DOHH2 (cell line): Measurements from ENCODE around the gene FOLR3.

ENCODE experiments used
- H3F3A ChIP-seq: fragments of 200-600 bp; sonication (generic), shearing (Covaris generic); 2 replicates; pipeline ENCODE4 v1.6.0; 2016; ENCODE audit warnings: antibody characterized with exemption, mild to moderate bottlenecking; ENCODE audit not compliant: control insufficient read depth, insufficient read depth
- H3K27ac ChIP-seq: fragments of 200-600 bp; sonication (generic); 2 replicates; pipeline ENCODE4 v1.5.1; 2014; ENCODE audit warnings: low read depth, mild to moderate bottlenecking, low read length, moderate library complexity
- H3K27me3 ChIP-seq: fragments of 200-600 bp; sonication (generic); 2 replicates; pipeline ENCODE4 v1.6.1; 2014; ENCODE audit warnings: mild to moderate bottlenecking, low read length, mixed read lengths; ENCODE audit not compliant: control insufficient read depth
- H3K36me3 ChIP-seq: fragments of 200-600 bp; sonication (generic); 2 replicates; pipeline ENCODE4 v1.6.1; 2014; ENCODE audit warnings: mild to moderate bottlenecking, low read length, moderate library complexity, mixed read lengths; ENCODE audit not compliant: control insufficient read depth
- H3K4me1 ChIP-seq: fragments of 200-600 bp; sonication (generic); 2 replicates; pipeline ENCODE4 v1.6.1; 2014; ENCODE audit warnings: mild to moderate bottlenecking, low read length, mixed read lengths; ENCODE audit not compliant: control insufficient read depth
- H3K4me2 ChIP-seq: fragments of 200-600 bp; sonication (generic); 2 replicates; pipeline ENCODE4 v1.6.0; 2014; ENCODE audit warnings: mild to moderate bottlenecking, low read length, moderate library complexity
- H3K4me3 ChIP-seq: fragments of 200-600 bp; sonication (generic); 2 replicates; pipeline ENCODE4 v1.5.1; 2014; ENCODE audit warnings: mild to moderate bottlenecking, low read length, mixed read lengths
- H3K79me2 ChIP-seq: fragments of 200-600 bp; sonication (generic); 2 replicates; pipeline ENCODE4 v1.6.1; 2014; ENCODE audit warnings: mild to moderate bottlenecking, low read length, mixed read lengths; ENCODE audit not compliant: control insufficient read depth
- H3K9me2 ChIP-seq: fragments of 200-600 bp; sonication (generic); replicated peaks from 2 replicates; pipeline ENCODE4 v1.6.1; 2014; ENCODE audit warnings: mild to moderate bottlenecking, low read length, mixed read lengths; ENCODE audit not compliant: control insufficient read depth
- H3K9me3 ChIP-seq: fragments of 200-600 bp; sonication (generic); 2 replicates; pipeline ENCODE4 v1.6.1; 2014; ENCODE audit warnings: antibody characterized with exemption, low read length, mixed read lengths; ENCODE audit not compliant: control insufficient read depth, insufficient read depth
- H4K20me1 ChIP-seq: fragments of 200-600 bp; sonication (generic); 2 replicates; pipeline ENCODE4 v1.6.0; 2014; ENCODE audit warnings: low read depth, mild to moderate bottlenecking, antibody characterized with exemption, low read length, moderate library complexity; ENCODE audit not compliant: control insufficient read depth, insufficient read depth
- CTCF ChIP-seq: fragments of 200-600 bp; sonication (generic); IDR thresholded peaks from one replicate; pipeline ENCODE4 v1.5.1; 2014; ENCODE audit warnings: antibody characterized with exemption, mild to moderate bottlenecking, low read depth, low read length; ENCODE audit not compliant: poor library complexity, severe bottlenecking
- EZH2phosphoT487 ChIP-seq: fragments of 200-600 bp; sonication (generic); IDR thresholded peaks from 2 replicates; pipeline ENCODE4 v1.6.1; 2017; ENCODE audit warnings: borderline replicate concordance, mild to moderate bottlenecking, antibody characterized with exemption, low read length, moderate library complexity, mixed read lengths

FOLR3 gene

DNA sequence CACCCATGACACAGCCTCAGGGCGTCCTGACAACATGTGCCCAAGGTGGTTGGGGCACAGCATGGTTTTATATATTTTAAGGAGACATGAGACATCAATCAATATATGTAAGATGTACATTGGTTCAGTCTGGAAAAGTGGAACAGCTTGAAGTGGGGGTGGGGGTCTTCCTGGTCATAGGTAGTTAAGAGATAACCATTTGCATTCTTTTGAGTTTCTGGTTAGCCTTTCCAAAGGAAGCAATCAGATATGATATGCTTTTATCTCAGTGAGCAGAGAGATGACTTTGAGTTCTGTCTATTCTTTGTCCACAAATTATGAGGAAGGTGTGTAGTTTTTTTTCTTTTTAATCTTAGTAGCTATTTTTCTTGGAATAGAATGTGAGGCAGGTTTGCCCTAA, 12.9 kb upstream of the FOLR3 start:
- Histone ChIP-seq H3K9me3 (peaks cover 20% of the 10 kb centered on the region), H3K4me1 (no peaks in the 10 kb centered on the region), H3F3A (no peaks in the 10 kb centered on the region), H4K20me1 (no peaks in the 10 kb centered on the region), H3K36me3 (no peaks in the 10 kb centered on the region), H3K27me3 (no peaks in the 10 kb centered on the region), H3K79me2 (no peaks in the 10 kb centered on the region), H3K4me2 (no peak overlapping the region), H3K9me2 (no peaks in the 10 kb centered on the region), H3K4me3 (no peak overlapping the region), H3K27ac (no peak overlapping the region)
- TF ChIP-seq EZH2phosphoT487 (no peak), CTCF (no peak)

DNA sequence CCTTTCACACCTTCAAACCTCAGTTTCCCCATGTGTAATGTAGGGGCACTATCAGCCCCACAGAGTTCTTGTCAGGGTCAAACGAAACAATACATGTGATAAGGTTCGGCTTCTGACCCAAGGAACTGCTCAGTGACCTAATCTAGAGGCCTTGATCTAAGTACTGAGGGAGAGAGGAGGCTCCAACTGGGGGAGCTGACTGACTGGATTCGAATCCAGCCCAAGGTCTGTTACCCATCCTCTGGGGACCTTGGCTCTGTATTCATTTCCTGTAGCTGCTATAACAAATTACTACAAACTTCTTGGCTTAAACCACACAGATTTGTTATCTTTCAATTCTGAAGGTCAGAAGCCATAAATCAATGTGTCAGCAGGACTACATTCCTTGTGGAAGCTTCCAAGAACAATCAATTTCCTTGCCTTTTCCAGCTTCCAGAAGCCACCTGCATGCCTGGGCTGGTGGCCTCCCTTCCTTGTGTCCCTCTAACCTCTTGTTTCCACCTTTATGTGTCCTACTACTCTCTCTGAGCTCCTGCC, 12.3 kb upstream of the FOLR3 start:
- peaks cover 25% of the 10 kb centered on the region for H3K9me3 ChIP-seq
- no peaks in the 10 kb centered on the region for H4K20me1 ChIP-seq
- no peaks in the 10 kb centered on the region for H3K4me1 ChIP-seq
- no peaks in the 10 kb centered on the region for H3K9me2 ChIP-seq
- no peak overlapping the region for H3K27ac ChIP-seq
- no peaks in the 10 kb centered on the region for H3K36me3 ChIP-seq
- no peak overlapping the region for H3K4me3 ChIP-seq
- TF ChIP-seq EZH2phosphoT487 (no peak), CTCF (no peak)
- no peaks in the 10 kb centered on the region for H3K79me2 ChIP-seq
- H3K27me3 ChIP-seq = no peaks in the 10 kb centered on the region
- H3F3A ChIP-seq = no peaks in the 10 kb centered on the region
- no peak overlapping the region for H3K4me2 ChIP-seq

DNA sequence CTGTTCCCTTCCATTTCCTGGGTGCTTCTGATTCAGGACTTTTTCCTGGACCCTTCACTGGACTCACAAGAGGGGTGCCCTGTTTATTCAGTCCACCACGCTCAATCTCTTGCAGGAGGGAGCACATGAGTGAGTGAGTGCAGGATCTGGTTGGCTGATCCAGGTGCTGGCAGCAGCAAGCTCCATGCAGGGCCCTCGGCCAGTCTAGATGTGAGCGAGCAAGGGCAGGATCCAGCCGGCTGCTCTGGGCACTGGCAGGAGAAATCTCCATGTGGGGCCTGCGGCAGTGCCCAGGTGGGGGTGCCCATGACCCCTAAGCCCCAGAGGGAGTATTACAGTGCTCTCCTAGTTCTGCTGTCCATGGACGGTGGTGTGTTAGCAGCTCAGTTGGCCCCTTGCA, 11.5 kb upstream of the FOLR3 start:
- no peaks in the 10 kb centered on the region for H3K4me1 ChIP-seq
- no peak overlapping the region for H3K4me3 ChIP-seq
- H3K36me3 ChIP-seq = no peaks in the 10 kb centered on the region
- no peaks in the 10 kb centered on the region for H3K79me2 ChIP-seq
- H3K27me3 ChIP-seq = no peaks in the 10 kb centered on the region
- peaks cover 34% of the 10 kb centered on the region for H3K9me3 ChIP-seq
- TF ChIP-seq CTCF (no peak), EZH2phosphoT487 (no peak)
- no peaks in the 10 kb centered on the region for H3K9me2 ChIP-seq
- H3K4me2 ChIP-seq = no peak overlapping the region
- H3K27ac ChIP-seq = no peak overlapping the region
- H3F3A ChIP-seq = no peaks in the 10 kb centered on the region
- H4K20me1 ChIP-seq = no peaks in the 10 kb centered on the region
